B cell (primary cell): ENCODE data around the gene PKMYT1. TPM values are rescaled to one million over a fixed set of nuclear protein-coding genes. Genes with fewer than 3 reads are reported as not detected.

Experiments
- ATAC-seq: fragments of 200-7000 bp; cut with Tn5 transposase; one replicate; pipeline ENCODE4 v1.10.0; 2021; ENCODE audit warnings: low read depth, mild to moderate bottlenecking, moderate number of reproducible peaks, moderate library complexity
- CTCF ChIA-PET: fragments of 350-600 bp; sonication (Branson Sonifier 250); formaldehyde crosslinking; loops from one replicate; lab custom pipeline; 2021; ENCODE audit warnings: antibody characterized with exemption, inconsistent platforms; lab: Charles Lee
- POLR2A ChIA-PET: fragments of 350-600 bp; sonication (Branson Sonifier 250); formaldehyde crosslinking; loops from one replicate; lab custom pipeline; 2021; ENCODE audit warnings: antibody characterized with exemption; lab: Charles Lee
- DNase-seq: peaks from one replicate; pipeline ENCODE4 v3.0.0; 2013
- H2AFZ ChIP-seq: 2 replicates; pipeline ENCODE4 v1.6.1; 2012; ENCODE audit warnings: mild to moderate bottlenecking, low read depth, low read length; ENCODE audit not compliant: insufficient read depth, poor library complexity, severe bottlenecking
- H3K27ac ChIP-seq, 2 donors: 1 replicate in 1 of 2; 2 replicates in 1 of 2; pipeline ENCODE4 v1.5.1; 2012 to 2013; ENCODE audit warnings: low read length in 2 of 2, mild to moderate bottlenecking in 2 of 2, moderate library complexity in 1 of 2
- H3K27me3 ChIP-seq, 4 experiments: fragments of 200-600 bp in 1 of 4; sonication (generic) in 1 of 4; replicated peaks in 1 of 4; 1 replicate in 2 of 4; 2 replicates in 2 of 4; pipeline versions ENCODE4 v1.6.1 to v1.7.0; 2013 to 2016; ENCODE audit warnings: low read length in 3 of 4, mild to moderate bottlenecking in 2 of 4, mixed read lengths in 1 of 4, moderate library complexity in 1 of 4; ENCODE audit not compliant: insufficient read depth in 4 of 4, control insufficient read depth in 3 of 4; ENCODE audit errors: control extremely low read depth in 1 of 4
- H3K36me3 ChIP-seq, 2 experiments: replicated peaks in 1 of 2; 1 replicate in 1 of 2; 2 replicates in 1 of 2; pipeline versions ENCODE4 v1.6.1 to v1.7.1; 2013; ENCODE audit warnings: low read length in 1 of 2; ENCODE audit not compliant: insufficient read depth in 2 of 2, control insufficient read depth in 1 of 2; ENCODE audit errors: control extremely low read depth in 1 of 2, extremely low read depth in 1 of 2
- H3K4me1 ChIP-seq, 2 donors: fragments of 200-600 bp in 1 of 2; sonication (generic) in 1 of 2; 1 replicate in 1 of 2; 2 replicates in 1 of 2; pipeline versions ENCODE4 v1.5.1 to v1.6.1; 2013 to 2017; ENCODE audit warnings: low read length in 2 of 2; ENCODE audit not compliant: control insufficient read depth in 2 of 2, insufficient read depth in 2 of 2
- H3K4me2 ChIP-seq: replicated peaks from 2 replicates; pipeline ENCODE3; 2012; ENCODE audit warnings: mild to moderate bottlenecking, low read depth, low read length; ENCODE audit not compliant: poor library complexity, severe bottlenecking
- H3K4me3 ChIP-seq, 5 experiments: fragments of 200-600 bp in 1 of 5; sonication (generic) in 1 of 5; 1 replicate in 3 of 5; 2 replicates in 2 of 5; pipeline versions ENCODE4 v1.5.1 to v1.7.0; 2011 to 2016; ENCODE audit warnings: low read length in 4 of 5, mild to moderate bottlenecking in 4 of 5, low read depth in 2 of 5, control low read depth in 1 of 5, moderate library complexity in 1 of 5; ENCODE audit not compliant: insufficient read depth in 1 of 5; ENCODE audit errors: control extremely low read depth in 1 of 5, extremely low read depth in 1 of 5
- H3K79me2 ChIP-seq: fragments of 200-600 bp; sonication (generic); one replicate; pipeline ENCODE4 v1.6.0; 2016; ENCODE audit warnings: low read length; ENCODE audit not compliant: control insufficient read depth, insufficient read depth
- H3K9ac ChIP-seq: fragments of 200-600 bp; sonication (generic); 2 replicates; pipeline ENCODE4 v1.6.1; 2017; ENCODE audit warnings: mild to moderate bottlenecking, low read length, moderate library complexity
- H3K9me3 ChIP-seq, 3 donors: one replicate each; pipeline versions ENCODE4 v1.6.1 to v1.7.1; 2013; ENCODE audit warnings: low read length in 2 of 3; ENCODE audit not compliant: control insufficient read depth in 2 of 3, insufficient read depth in 1 of 3; ENCODE audit errors: control extremely low read depth in 1 of 3
- H4K20me1 ChIP-seq: 2 replicates; pipeline ENCODE4 v1.6.0; 2012; ENCODE audit warnings: mild to moderate bottlenecking, low read length; ENCODE audit not compliant: insufficient read depth, control insufficient read depth, poor library complexity, severe bottlenecking
- H3K27ac Mint-ChIP-seq: one replicate; pipeline ENCODE4 v1.8.0; 2021; ENCODE audit warnings: mixed read lengths
- H3K27me3 Mint-ChIP-seq: one replicate; pipeline ENCODE4 v1.8.0; 2021; ENCODE audit warnings: mixed read lengths
- H3K4me1 Mint-ChIP-seq: one replicate; pipeline ENCODE4 v1.8.0; 2021; ENCODE audit warnings: mixed read lengths
- H3K4me3 Mint-ChIP-seq: one replicate; pipeline ENCODE4 v1.8.0; 2021; ENCODE audit warnings: mixed read lengths
- H3K9me3 Mint-ChIP-seq: one replicate; pipeline ENCODE4 v1.8.0; 2022; ENCODE audit warnings: mixed read lengths; ENCODE audit not compliant: insufficient read depth
- CTCF ChIP-seq: fragments of 200-600 bp; IDR thresholded peaks from one replicate; pipeline ENCODE4 v1.8.0; 2022; ENCODE audit warnings: antibody characterized with exemption, mild to moderate bottlenecking
- EZH2 ChIP-seq: IDR thresholded peaks from 2 replicates; pipeline ENCODE4 v1.6.1; 2012; ENCODE audit warnings: borderline replicate concordance, low read depth, mild to moderate bottlenecking, moderate library complexity, low read length; ENCODE audit not compliant: insufficient read depth, poor library complexity, severe bottlenecking
- WGBS: methylation state at CpG from one replicate; pipeline ENCODE4 v1.1.5; 2013; ENCODE audit warnings: missing lambda C conversion rate; ENCODE audit not compliant: insufficient coverage; 5-methylcytosine and 5-hydroxymethylcytosine counted together
- intact Hi-C: fragments of 100-400 bp; cut with micrococcal nuclease; formaldehyde crosslinking; loops from one replicate; pipeline ENCODE4 v1.10.0; 2022
- polyA plus RNA-seq: library from polyadenylated mRNA; depleted of rRNA; stranded (reverse); fragments of >200 nt; gene quantifications from 2 replicates; pipeline ENCODE4 v1.2.3, GENCODE V29; 2012
- total RNA-seq, 2 donors: library from RNA; stranded (reverse); fragments of 120-200 nt in 1 of 2; gene quantifications; 1 replicate in 1 of 2; 2 replicates in 1 of 2; pipeline versions ENCODE4 v1.2.3 to v1.2.4, GENCODE V29; 2013 to 2022

Gene PKMYT1
- total and polyA plus RNA-seq, 2 donors (not counting 1 experiment from before 2014, with no cell fraction given), result 0.67 to 2.6 TPM

GRCh38 chr16:3015865-3016521 is 35.7 kb upstream of the PKMYT1 start:
- no peak overlapping the region for H3K4me3 ChIP-seq
- WGBS, result 91% methylated on average over 10 of the region's 13 CpGs
- peaks cover 0 to 4% (median 0%) of the 10 kb centered on the region in 3 donors for H3K9me3 ChIP-seq
- no peaks in the 10 kb centered on the region for H3K79me2 ChIP-seq
- ChIA-PET POLR2A (no interaction called here), CTCF (interaction anchor here (1.4 kb wide), 1 partner anchor 12 kb away, joined by 4 read pairs; no protein-coding TSS in a partner anchor)
- no peaks in the 10 kb centered on the region for H4K20me1 ChIP-seq
- peak overlapping the region; percentile 39 for H3K4me3 Mint-ChIP-seq
- TF ChIP-seq EZH2 (no peak), CTCF (no peak)
- intact Hi-C loops, result no loop called here
- no peaks in the 10 kb centered on the region for H3K36me3 ChIP-seq
- no peaks in the 10 kb centered on the region for H3K9me3 Mint-ChIP-seq
- H2AFZ ChIP-seq, result no peak overlapping the region
- H3K4me1 Mint-ChIP-seq, result peaks cover 12% of the 10 kb centered on the region
- DNase-seq (no peak), ATAC-seq (no peak)
- H3K27ac ChIP-seq, result no peak overlapping the region
- H3K27me3 Mint-ChIP-seq, result peaks cover 22% of the 10 kb centered on the region
- H3K27me3 ChIP-seq, result peaks cover 0 to 29% (median 14%) of the 10 kb centered on the region in 4 experiments
- H3K9ac ChIP-seq, result no peak overlapping the region
- H3K27ac Mint-ChIP-seq, result no peak overlapping the region
- H3K4me2 ChIP-seq, result no peak overlapping the region
- H3K4me1 ChIP-seq, result peaks cover 13 to 22% of the 10 kb centered on the region in 2 donors

- Histone ChIP-seq H3K9ac (no peak overlapping the region), H4K20me1 (no peaks in the 10 kb centered on the region), H3K4me2 (no peak overlapping the region), H2AFZ (no peak overlapping the region), H3K36me3 (no peaks in the 10 kb centered on the region), H3K27me3 (peaks cover 0 to 32% (median 14%) of the 10 kb centered on the region in 4 experiments), H3K4me3 (no peak overlapping the region), H3K9me3 (peaks cover 0 to 4% (median 0%) of the 10 kb centered on the region in 3 donors), H3K79me2 (no peaks in the 10 kb centered on the region), H3K4me1 (peaks cover 6 to 13% of the 10 kb centered on the region in 2 donors), H3K27ac (no peak overlapping the region)
- DNase-seq (no peak), ATAC-seq (no peak)
- peaks cover 7% of the 10 kb centered on the region for H3K4me1 Mint-ChIP-seq
- CTCF ChIA-PET, result interaction anchor here (0.7 to 1.4 kb wide), 2 partner anchors 13 to 20 kb away, joined by 3 to 4 read pairs; no protein-coding TSS in a partner anchor
- intact Hi-C loops, result no loop called here
- TF ChIP-seq EZH2 (no peak), CTCF (no peak)
- H3K9me3 Mint-ChIP-seq, result no peaks in the 10 kb centered on the region
- WGBS, result 85% methylated on average over 3 of the region's 6 CpGs
- H3K4me3 Mint-ChIP-seq, result no peak overlapping the region
- H3K27ac Mint-ChIP-seq, result no peak overlapping the region
- POLR2A ChIA-PET, result no interaction called here
- H3K27me3 Mint-ChIP-seq, result peaks cover 22% of the 10 kb centered on the region
These were observed 34.7 kb upstream of the PKMYT1 start for GRCh38 chr16:3014971-3015370.
